ENCODE data around the gene SETD7. TPM values are rescaled to one million over a fixed set of nuclear protein-coding genes. Genes with fewer than 3 reads are reported as not detected.
A peak's percentile ranks its signal among the peaks of the same experiment; 100 is the strongest.

Gene SETD7
- total RNA-seq, 1 experiment from 2014 or later, result 41.6 TPM

- POLR2A ChIA-PET, result no interaction called here
- H3K4me1 ChIP-seq (ENCODE audit: control insufficient read depth in 1 of 2, insufficient read depth in 2 of 2, low read length in 2 of 2), result no peaks in the 10 kb centered on the region
- CTCF ChIA-PET, result interaction anchor here (0.6 kb wide), 1 partner anchor 156 kb away, joined by 3 read pairs; no protein-coding TSS in a partner anchor
- H2AFZ ChIP-seq (ENCODE audit: low read depth, low read length, poor library complexity, severe bottlenecking), result no peak overlapping the region
- no peak for DNase-seq (ENCODE audit: low read depth, low spot score)
- RAD21 ChIA-PET (ENCODE audit: low non-redundant PET in 1 of 2, low total read pairs in 2 of 2, uncharacterized antibody in 2 of 2, unreplicated experiment in 2 of 2), result no interaction called here
- no peak; the same call in 1 of the 2 replicates for ATAC-seq
- H3K79me2 ChIP-seq (ENCODE audit: insufficient read depth, low read length), result no peaks in the 10 kb centered on the region
- no peaks in the 10 kb centered on the region for H3K9me3 ChIP-seq (ENCODE audit: control insufficient read depth in 1 of 2, insufficient read depth in 1 of 2, low read depth in 1 of 2, low read length in 2 of 2)
- TF ChIP-seq, protein P1, sequence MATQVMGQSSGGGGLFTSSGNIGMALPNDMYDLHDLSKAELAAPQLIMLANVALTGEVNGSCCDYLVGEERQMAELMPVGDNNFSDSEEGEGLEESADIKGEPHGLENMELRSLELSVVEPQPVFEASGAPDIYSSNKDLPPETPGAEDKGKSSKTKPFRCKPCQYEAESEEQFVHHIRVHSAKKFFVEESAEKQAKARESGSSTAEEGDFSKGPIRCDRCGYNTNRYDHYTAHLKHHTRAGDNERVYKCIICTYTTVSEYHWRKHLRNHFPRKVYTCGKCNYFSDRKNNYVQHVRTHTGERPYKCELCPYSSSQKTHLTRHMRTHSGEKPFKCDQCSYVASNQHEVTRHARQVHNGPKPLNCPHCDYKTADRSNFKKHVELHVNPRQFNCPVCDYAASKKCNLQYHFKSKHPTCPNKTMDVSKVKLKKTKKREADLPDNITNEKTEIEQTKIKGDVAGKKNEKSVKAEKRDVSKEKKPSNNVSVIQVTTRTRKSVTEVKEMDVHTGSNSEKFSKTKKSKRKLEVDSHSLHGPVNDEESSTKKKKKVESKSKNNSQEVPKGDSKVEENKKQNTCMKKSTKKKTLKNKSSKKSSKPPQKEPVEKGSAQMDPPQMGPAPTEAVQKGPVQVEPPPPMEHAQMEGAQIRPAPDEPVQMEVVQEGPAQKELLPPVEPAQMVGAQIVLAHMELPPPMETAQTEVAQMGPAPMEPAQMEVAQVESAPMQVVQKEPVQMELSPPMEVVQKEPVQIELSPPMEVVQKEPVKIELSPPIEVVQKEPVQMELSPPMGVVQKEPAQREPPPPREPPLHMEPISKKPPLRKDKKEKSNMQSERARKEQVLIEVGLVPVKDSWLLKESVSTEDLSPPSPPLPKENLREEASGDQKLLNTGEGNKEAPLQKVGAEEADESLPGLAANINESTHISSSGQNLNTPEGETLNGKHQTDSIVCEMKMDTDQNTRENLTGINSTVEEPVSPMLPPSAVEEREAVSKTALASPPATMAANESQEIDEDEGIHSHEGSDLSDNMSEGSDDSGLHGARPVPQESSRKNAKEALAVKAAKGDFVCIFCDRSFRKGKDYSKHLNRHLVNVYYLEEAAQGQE (IDR thresholded peaks at IDR 0.05; ENCODE audit: low read depth), result no peak
- no peaks in the 10 kb centered on the region for H4K20me1 ChIP-seq (ENCODE audit: insufficient read depth)
- intact Hi-C loops (cut with micrococcal nuclease), result no loop called here
- no peak overlapping the region for H3K9ac ChIP-seq (ENCODE audit: low read length)
- no peak overlapping the region for H3K27ac ChIP-seq (ENCODE audit: low read depth, low read length)
- BruUV-seq (replicated peaks), result no TSS peak
- H3K36me3 ChIP-seq (ENCODE audit: control insufficient read depth in 1 of 2, insufficient read depth in 2 of 2, low read length in 2 of 2), result peaks cover 5 to 23% of the 10 kb centered on the region in 2 experiments; a peak in 2 of 4 replicates
- no peaks in the 10 kb centered on the region for H3K27me3 ChIP-seq (ENCODE audit: insufficient read depth, low read length)
- no peaks in the 10 kb centered on the region for H3K9me2 ChIP-seq (ENCODE audit: insufficient read depth)
- H3K4me2 ChIP-seq (ENCODE audit: low read length), result no peak overlapping the region
- H3K4me3 ChIP-seq (replicated peaks in 1 of 2; ENCODE audit: low read depth in 1 of 2, low read length in 2 of 2), result no peak overlapping the region
Observed at GRCh38 chr4:139522457-139522856, 33.6 kb downstream of the SETD7 start.

GRCh38 chr4:139521754-139522401 lies 34.1 kb downstream of the SETD7 start:
- intact Hi-C loops (cut with micrococcal nuclease), result no loop called here
- no peaks in the 10 kb centered on the region for H3K4me1 ChIP-seq (ENCODE audit: control insufficient read depth in 1 of 2, insufficient read depth in 2 of 2, low read length in 2 of 2)
- H3K4me3 ChIP-seq (replicated peaks in 1 of 2; ENCODE audit: low read depth in 1 of 2, low read length in 2 of 2), result no peak overlapping the region
- ChIA-PET POLR2A (no interaction called here), RAD21 (ENCODE audit: low non-redundant PET in 1 of 2, low total read pairs in 2 of 2, uncharacterized antibody in 2 of 2, unreplicated experiment in 2 of 2) (no interaction called here), CTCF (interaction anchor here (0.6 kb wide), 1 partner anchor 156 kb away, joined by 3 read pairs; no protein-coding TSS in a partner anchor)
- peaks cover 5 to 23% of the 10 kb centered on the region in 2 experiments; a peak in 2 of 4 replicates for H3K36me3 ChIP-seq (ENCODE audit: control insufficient read depth in 1 of 2, insufficient read depth in 2 of 2, low read length in 2 of 2)
- ATAC-seq (no peak), DNase-seq (ENCODE audit: low read depth, low spot score) (no peak)
- no peaks in the 10 kb centered on the region for H3K9me3 ChIP-seq (ENCODE audit: control insufficient read depth in 1 of 2, insufficient read depth in 1 of 2, low read depth in 1 of 2, low read length in 2 of 2)
- no peaks in the 10 kb centered on the region for H3K79me2 ChIP-seq (ENCODE audit: insufficient read depth, low read length)
- no peaks in the 10 kb centered on the region for H3K27me3 ChIP-seq (ENCODE audit: insufficient read depth, low read length)
- no peaks in the 10 kb centered on the region for H4K20me1 ChIP-seq (ENCODE audit: insufficient read depth)
- H2AFZ ChIP-seq (ENCODE audit: low read depth, low read length, poor library complexity, severe bottlenecking), result no peak overlapping the region
- no peak overlapping the region for H3K27ac ChIP-seq (ENCODE audit: low read depth, low read length)
- BruUV-seq (replicated peaks), result TSS peak; percentile 3
- no peak overlapping the region for H3K9ac ChIP-seq (ENCODE audit: low read length)
- H3K9me2 ChIP-seq (ENCODE audit: insufficient read depth), result no peaks in the 10 kb centered on the region
- no peak overlapping the region for H3K4me2 ChIP-seq (ENCODE audit: low read length)
- no peak for TF ChIP-seq EZH2 (IDR thresholded peaks at IDR 0.05)
- TF ChIP-seq, protein P2, sequence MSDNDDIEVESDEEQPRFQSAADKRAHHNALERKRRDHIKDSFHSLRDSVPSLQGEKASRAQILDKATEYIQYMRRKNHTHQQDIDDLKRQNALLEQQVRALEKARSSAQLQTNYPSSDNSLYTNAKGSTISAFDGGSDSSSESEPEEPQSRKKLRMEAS (IDR thresholded peaks at IDR 0.05), result no peak
- no peak for TF ChIP-seq POLR2AphosphoS5 (IDR thresholded peaks at IDR 0.05; ENCODE audit: low read depth, low read length)
- TF ChIP-seq POLR2A (IDR thresholded peaks at IDR 0.05; ENCODE audit: borderline replicate concordance, extremely low read depth, insufficient read depth, insufficient read length), result no peak
- no peak for TF ChIP-seq SP1 (IDR thresholded peaks at IDR 0.05; ENCODE audit: low read depth)
- TF ChIP-seq, protein P3, sequence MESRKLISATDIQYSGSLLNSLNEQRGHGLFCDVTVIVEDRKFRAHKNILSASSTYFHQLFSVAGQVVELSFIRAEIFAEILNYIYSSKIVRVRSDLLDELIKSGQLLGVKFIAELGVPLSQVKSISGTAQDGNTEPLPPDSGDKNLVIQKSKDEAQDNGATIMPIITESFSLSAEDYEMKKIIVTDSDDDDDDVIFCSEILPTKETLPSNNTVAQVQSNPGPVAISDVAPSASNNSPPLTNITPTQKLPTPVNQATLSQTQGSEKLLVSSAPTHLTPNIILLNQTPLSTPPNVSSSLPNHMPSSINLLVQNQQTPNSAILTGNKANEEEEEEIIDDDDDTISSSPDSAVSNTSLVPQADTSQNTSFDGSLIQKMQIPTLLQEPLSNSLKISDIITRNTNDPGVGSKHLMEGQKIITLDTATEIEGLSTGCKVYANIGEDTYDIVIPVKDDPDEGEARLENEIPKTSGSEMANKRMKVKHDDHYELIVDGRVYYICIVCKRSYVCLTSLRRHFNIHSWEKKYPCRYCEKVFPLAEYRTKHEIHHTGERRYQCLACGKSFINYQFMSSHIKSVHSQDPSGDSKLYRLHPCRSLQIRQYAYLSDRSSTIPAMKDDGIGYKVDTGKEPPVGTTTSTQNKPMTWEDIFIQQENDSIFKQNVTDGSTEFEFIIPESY (IDR thresholded peaks at IDR 0.05; ENCODE audit: extremely low read depth, insufficient replicate concordance, low read length), result no peak
- TF ChIP-seq YY1 (IDR thresholded peaks at IDR 0.05; ENCODE audit: extremely low read depth, insufficient replicate concordance, low read depth, low read length), result no peak
- TF ChIP-seq, protein P4, sequence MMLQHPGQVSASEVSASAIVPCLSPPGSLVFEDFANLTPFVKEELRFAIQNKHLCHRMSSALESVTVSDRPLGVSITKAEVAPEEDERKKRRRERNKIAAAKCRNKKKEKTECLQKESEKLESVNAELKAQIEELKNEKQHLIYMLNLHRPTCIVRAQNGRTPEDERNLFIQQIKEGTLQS (IDR thresholded peaks at IDR 0.05), result no peak
- no peak for TF ChIP-seq CBX3 (IDR thresholded peaks at IDR 0.05; ENCODE audit: low read depth)
- TF ChIP-seq ZFX (IDR thresholded peaks at IDR 0.05), result no peak
- TF ChIP-seq SIN3A (IDR thresholded peaks at IDR 0.05; ENCODE audit: low read depth), result no peak

All from HCT116 (cell line).